ENCODE measurements around the gene INPP5A. TPM values are rescaled to one million over a fixed set of nuclear protein-coding genes. Genes with fewer than 3 reads are reported as not detected.

The INPP5A gene
- total and polyA plus RNA-seq, 10 of the 15 experiments (the other 5 are each of a cell fraction or from before 2014, with no cell fraction given), result 0.52 to 15.0 (median 6.3) TPM

DNA sequence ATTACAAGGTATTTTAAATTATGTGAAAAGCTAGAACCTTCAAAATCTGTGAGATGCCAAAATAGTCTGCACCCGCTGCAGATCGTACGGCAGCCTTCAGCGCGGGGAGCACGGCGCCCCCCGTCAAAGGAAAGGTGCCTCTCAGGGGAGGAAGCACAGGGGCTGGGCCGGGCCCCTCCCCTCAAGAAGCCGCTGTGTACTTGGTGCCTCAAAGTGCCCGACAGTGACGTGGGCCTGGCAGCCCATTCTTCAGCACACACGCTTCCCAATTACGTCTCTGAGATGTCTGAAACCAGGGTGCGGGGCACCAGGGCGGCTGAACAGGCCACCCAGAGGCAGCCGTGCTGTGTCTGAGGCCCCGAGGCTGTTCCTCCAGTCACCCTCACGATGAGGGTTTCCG, 116.1 kb downstream of the INPP5A start (continued):
- no peak for TF ChIP-seq ZBTB40 (IDR thresholded peaks at IDR 0.05; ENCODE audit: borderline replicate concordance)
- TF ChIP-seq ATF3 (IDR thresholded peaks at IDR 0.05; ENCODE audit: borderline replicate concordance, extremely low read depth, low read depth, low read length), result no peak
- TF ChIP-seq KDM1A (IDR thresholded peaks at IDR 0.05; ENCODE audit: borderline replicate concordance), result no peak
- no peak for TF ChIP-seq BHLHE40 (IDR thresholded peaks at IDR 0.05; ENCODE audit: borderline replicate concordance in 1 of 2, low read depth in 2 of 2, low read length in 1 of 2)
- TF ChIP-seq, protein P1, sequence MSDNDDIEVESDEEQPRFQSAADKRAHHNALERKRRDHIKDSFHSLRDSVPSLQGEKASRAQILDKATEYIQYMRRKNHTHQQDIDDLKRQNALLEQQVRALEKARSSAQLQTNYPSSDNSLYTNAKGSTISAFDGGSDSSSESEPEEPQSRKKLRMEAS (IDR thresholded peaks at IDR 0.05; ENCODE audit: low read depth, low read length), result no peak
- TF ChIP-seq ZNF274 (IDR thresholded peaks at IDR 0.05; ENCODE audit: insufficient read depth, insufficient read length), result no peak
- no peak for TF ChIP-seq TCF3 (IDR thresholded peaks at IDR 0.05; ENCODE audit: borderline replicate concordance, insufficient read depth, low read depth, low read length)

All from GM12878 (cell line).